GM18498 (cell line): ENCODE measurements around the gene BCL2L13.
A peak's percentile ranks its signal among the peaks of the same experiment; 100 is the strongest.
"Not testable (repeated sequence)": the region's sequence is repeated elsewhere in the genome, so short reads cannot be mapped to it uniquely, and the experiment has no call there.

Source experiments
- ATAC-seq: cut with Tn5 transposase; IDR thresholded peaks from one replicate; pipeline ENCODE4 v1.9.1; 2021; ENCODE audit warnings: mild to moderate bottlenecking, moderate library complexity; ENCODE audit not compliant: unreplicated experiment

BCL2L13 gene

GRCh38 chr22:17694193-17694592 is 55.6 kb downstream of the BCL2L13 start:
- no peak for ATAC-seq

- no peak for ATAC-seq
These were observed 56.2 kb downstream of the BCL2L13 start for GRCh38 chr22:17694752-17695151.

GRCh38 chr22:17695986-17696385 is 57.4 kb downstream of the BCL2L13 start:
- no peak for ATAC-seq

GRCh38 chr22:17697196-17697595 is 58.6 kb downstream of the BCL2L13 start:
- ATAC-seq, result not testable (repeated sequence)

- ATAC-seq, result not testable (repeated sequence)
These were observed 59.7 kb downstream of the BCL2L13 start for GRCh38 chr22:17698276-17698675.

GRCh38 chr22:17698948-17699347 is 60.4 kb downstream of the BCL2L13 start:
- ATAC-seq, result no peak

- ATAC-seq, result no peak
These were observed 61.3 kb downstream of the BCL2L13 start for GRCh38 chr22:17699696-17700340.

GRCh38 chr22:17700778-17701177 is 62.2 kb downstream of the BCL2L13 start:
- no peak for ATAC-seq

GRCh38 chr22:17703811-17704210 is 65.3 kb downstream of the BCL2L13 start:
- no peak for ATAC-seq

GRCh38 chr22:17705546-17705945 is 67.0 kb downstream of the BCL2L13 start:
- ATAC-seq, result no peak

GRCh38 chr22:17705951-17706900 is 67.7 kb downstream of the BCL2L13 start:
- peak; percentile 91 for ATAC-seq

GRCh38 chr22:17706947-17707346 is 68.4 kb downstream of the BCL2L13 start:
- ATAC-seq, result no peak

GRCh38 chr22:17707526-17707925 is 69.0 kb downstream of the BCL2L13 start:
- no peak for ATAC-seq

GRCh38 chr22:17710023-17710422 is 71.5 kb downstream of the BCL2L13 start:
- ATAC-seq, result no peak

- no peak for ATAC-seq
These were observed 73.9 kb downstream of the BCL2L13 start for GRCh38 chr22:17712441-17712840.

- ATAC-seq, result no peak
These were observed 78.0 kb downstream of the BCL2L13 start for GRCh38 chr22:17716529-17716928.

- no peak for ATAC-seq
These were observed 79.2 kb downstream of the BCL2L13 start for GRCh38 chr22:17717708-17718107.

- ATAC-seq, result no peak
These were observed 81.4 kb downstream of the BCL2L13 start for GRCh38 chr22:17719911-17720310.

GRCh38 chr22:17724241-17724640 is 85.7 kb downstream of the BCL2L13 start:
- ATAC-seq, result no peak

GRCh38 chr22:17724678-17725499 is 86.3 kb downstream of the BCL2L13 start:
- ATAC-seq, result no peak

GRCh38 chr22:17725500-17725796 is 86.9 kb downstream of the BCL2L13 start:
- ATAC-seq, result no peak
